ENCODE results near the gene MMP10.

Gene MMP10

GRCh38 chr11:102729849-102730815 lies 50.3 kb downstream of the MMP10 start:
- in situ Hi-C loops (cut with MboI; ENCODE audit: low sequenced_read_pairs): no loop called here

GRCh38 chr11:102727890-102728289 lies 52.5 kb downstream of the MMP10 start:
- in situ Hi-C loops (cut with MboI; ENCODE audit: low sequenced_read_pairs): no loop called here

DNA sequence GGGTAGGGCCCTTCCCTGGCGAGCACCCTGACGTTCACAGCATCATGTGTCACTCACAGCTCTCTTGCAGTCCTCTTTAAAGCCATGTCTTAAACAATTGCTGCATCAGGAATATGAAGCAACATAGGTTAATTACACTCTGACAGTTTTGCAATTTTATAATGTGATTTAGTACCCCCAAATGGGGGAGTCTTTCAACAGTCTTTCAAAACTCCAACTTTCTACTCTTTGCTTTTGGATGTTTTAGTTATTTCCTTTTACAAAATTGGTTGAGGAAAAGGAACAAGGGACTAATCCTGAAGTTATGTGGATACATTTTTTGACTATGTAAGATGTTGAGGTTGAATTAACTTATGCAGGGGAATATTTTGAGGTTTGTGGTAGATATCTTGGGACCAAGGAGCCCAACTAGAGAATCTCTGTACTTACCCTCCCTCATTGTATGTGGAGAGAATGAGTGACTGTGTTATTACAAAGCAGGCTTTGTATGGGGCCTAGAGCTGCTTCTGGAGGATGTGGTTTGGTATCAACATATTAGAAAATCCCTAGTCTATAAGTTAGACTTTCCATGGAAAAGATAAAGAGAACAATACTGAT lies 55.4 kb downstream of the MMP10 start, which contains the start of gene MMP8:
MMP8 (minus strand) TSS at position 51 of the 597 bp plus-strand sequence. CDS start 99 bp downstream, outside the sequence.
- in situ Hi-C loops (cut with MboI; ENCODE audit: low sequenced_read_pairs): no loop called here

GRCh38 chr11:102722821-102723220 lies 57.6 kb downstream of the MMP10 start:
- in situ Hi-C loops (cut with MboI; ENCODE audit: low sequenced_read_pairs): no loop called here
